Trophoblast cell (in vitro differentiated cells and primary cell): ENCODE results near the gene RIPOR2.

ENCODE experiments used
- DNase-seq, 2 donors: peaks; one replicate each; pipeline ENCODE4 v3.0.0-alpha.2; 2016
- H2AFZ ChIP-seq: 2 replicates; pipeline ENCODE4 v1.6.1; 2013; ENCODE audit warnings: low read length, moderate library complexity, mild to moderate bottlenecking; ENCODE audit not compliant: insufficient read depth, poor library complexity
- H2AK5ac ChIP-seq: 2 replicates; pipeline ENCODE4 v1.6.1; 2013; ENCODE audit warnings: mild to moderate bottlenecking, low read length
- H2BK120ac ChIP-seq: 2 replicates; pipeline ENCODE4 v1.6.1; 2013; ENCODE audit warnings: low read length, mild to moderate bottlenecking, moderate library complexity; ENCODE audit not compliant: insufficient read depth, poor library complexity
- H2BK12ac ChIP-seq: 2 replicates; pipeline ENCODE4 v1.6.1; 2013; ENCODE audit warnings: mild to moderate bottlenecking, low read length, moderate library complexity
- H2BK5ac ChIP-seq: 2 replicates; pipeline ENCODE4 v1.6.1; 2013; ENCODE audit warnings: low read length, low read depth, moderate library complexity, mild to moderate bottlenecking; ENCODE audit not compliant: poor library complexity
- H3K14ac ChIP-seq: 2 replicates; pipeline ENCODE4 v1.6.1; 2013; ENCODE audit warnings: mild to moderate bottlenecking, low read length
- H3K18ac ChIP-seq: 2 replicates; pipeline ENCODE4 v1.6.1; 2013; ENCODE audit warnings: mild to moderate bottlenecking, low read length
- H3K23ac ChIP-seq: 2 replicates; pipeline ENCODE4 v1.6.1; 2013; ENCODE audit warnings: low read length
- H3K27ac ChIP-seq: 2 replicates; pipeline ENCODE4 v1.5.1; 2013; ENCODE audit warnings: low read depth, mild to moderate bottlenecking, inconsistent platforms, low read length, moderate library complexity
- H3K27me3 ChIP-seq: 2 replicates; pipeline ENCODE4 v1.6.1; 2013; ENCODE audit warnings: inconsistent platforms, mild to moderate bottlenecking, low read length, moderate library complexity; ENCODE audit not compliant: insufficient read depth
- H3K36me3 ChIP-seq, 2 experiments: 1 replicate in 1 of 2; 2 replicates in 1 of 2; pipeline ENCODE4 v1.6.1; 2013; ENCODE audit warnings: low read length in 2 of 2, mild to moderate bottlenecking in 2 of 2, moderate library complexity in 1 of 2; ENCODE audit not compliant: insufficient read depth in 2 of 2, control insufficient read depth in 1 of 2
- H3K4ac ChIP-seq: 2 replicates; pipeline ENCODE4 v1.6.1; 2013; ENCODE audit warnings: low read depth, mild to moderate bottlenecking, low read length, moderate library complexity
- H3K4me1 ChIP-seq, 2 experiments: 1 replicate in 1 of 2; 2 replicates in 1 of 2; pipeline ENCODE4 v1.6.1; 2013; ENCODE audit warnings: low read length in 2 of 2, mild to moderate bottlenecking in 2 of 2, moderate library complexity in 1 of 2; ENCODE audit not compliant: insufficient read depth in 2 of 2, control insufficient read depth in 1 of 2
- H3K4me2 ChIP-seq: 2 replicates; pipeline ENCODE4 v1.6.1; 2013; ENCODE audit warnings: inconsistent platforms, mild to moderate bottlenecking, low read length, moderate library complexity
- H3K4me3 ChIP-seq: 2 replicates; pipeline ENCODE4 v1.5.1; 2013; ENCODE audit warnings: mild to moderate bottlenecking, low read depth, low read length, inconsistent platforms
- H3K79me1 ChIP-seq: one replicate; pipeline ENCODE4 v1.6.1; 2013; ENCODE audit warnings: low read length
- H3K79me2 ChIP-seq: 2 replicates; pipeline ENCODE4 v1.6.1; 2013; ENCODE audit warnings: low read length, mild to moderate bottlenecking; ENCODE audit not compliant: control insufficient read depth, insufficient read depth, poor library complexity
- H3K9ac ChIP-seq: 2 replicates; pipeline ENCODE4 v1.6.1; 2013; ENCODE audit warnings: mild to moderate bottlenecking, low read length
- H3K9me3 ChIP-seq: 2 replicates; pipeline ENCODE4 v1.6.1; 2013; ENCODE audit warnings: low read depth, mild to moderate bottlenecking, control low read depth, inconsistent platforms, low read length; ENCODE audit not compliant: insufficient read depth
- H4K12ac ChIP-seq: 2 replicates; pipeline ENCODE4 v1.6.1; 2013; ENCODE audit warnings: low read depth, mild to moderate bottlenecking, low read length, moderate library complexity
- H4K8ac ChIP-seq: 2 replicates; pipeline ENCODE4 v1.6.1; 2013; ENCODE audit warnings: low read depth, mild to moderate bottlenecking, low read length, moderate library complexity
- H4K91ac ChIP-seq: one replicate; pipeline ENCODE4 v1.6.1; 2013; ENCODE audit warnings: low read depth, mild to moderate bottlenecking, low read length, moderate library complexity
- WGBS: extraction: QIAGEN DNeasy Blood & Tissue Kit; methylation state at CpG from one replicate; pipeline ENCODE4 v1.1.7; 2013; ENCODE audit warnings: missing lambda C conversion rate; ENCODE audit not compliant: insufficient read length, insufficient coverage; ENCODE audit errors: extremely low coverage; 5-methylcytosine and 5-hydroxymethylcytosine counted together

The RIPOR2 gene

DNA sequence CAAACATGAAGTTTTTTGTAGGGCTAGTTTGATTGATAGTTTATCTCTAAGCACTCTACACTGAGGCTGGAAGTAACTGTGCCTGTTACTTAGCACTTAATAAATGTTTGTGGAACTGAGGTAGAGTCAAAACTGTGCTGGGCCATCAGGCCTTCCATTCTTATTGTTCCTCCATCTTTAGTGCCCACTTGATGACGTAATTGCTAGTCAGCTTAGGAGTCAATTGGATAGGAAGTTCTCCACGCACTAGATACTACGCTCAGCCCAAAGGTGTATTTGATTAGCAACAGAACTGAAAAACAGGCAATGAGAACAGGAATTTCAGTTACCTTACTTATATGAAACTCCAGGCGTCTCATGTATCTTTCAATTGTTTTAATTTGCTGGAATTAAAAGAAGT lies 67.0 kb downstream of the RIPOR2 start:
- Histone ChIP-seq H2BK120ac (no peak overlapping the region), H3K79me2 (no peaks in the 10 kb centered on the region), H2AK5ac (no peak overlapping the region), H3K14ac (no peak overlapping the region), H3K23ac (no peak overlapping the region), H4K8ac (no peak overlapping the region), H3K18ac (no peak overlapping the region), H3K4ac (no peak overlapping the region), H3K79me1 (peaks cover 6% of the 10 kb centered on the region), H3K4me1 (peaks cover 0 to 8% of the 10 kb centered on the region in 2 experiments), H3K27ac (no peak overlapping the region), H3K36me3 (peaks cover 5 to 18% of the 10 kb centered on the region in 2 experiments), H3K4me2 (no peak overlapping the region), H2BK12ac (no peak overlapping the region), H3K27me3 (no peaks in the 10 kb centered on the region), H4K91ac (no peak overlapping the region), H2AFZ (no peak overlapping the region), H4K12ac (no peak overlapping the region), H3K9ac (no peak overlapping the region), H3K4me3 (no peak overlapping the region), H2BK5ac (no peak overlapping the region), H3K9me3 (no peaks in the 10 kb centered on the region)
- WGBS, result no CpG with 5 or more reads among the region's 4 CpGs
- DNase-seq, result no peak

DNA sequence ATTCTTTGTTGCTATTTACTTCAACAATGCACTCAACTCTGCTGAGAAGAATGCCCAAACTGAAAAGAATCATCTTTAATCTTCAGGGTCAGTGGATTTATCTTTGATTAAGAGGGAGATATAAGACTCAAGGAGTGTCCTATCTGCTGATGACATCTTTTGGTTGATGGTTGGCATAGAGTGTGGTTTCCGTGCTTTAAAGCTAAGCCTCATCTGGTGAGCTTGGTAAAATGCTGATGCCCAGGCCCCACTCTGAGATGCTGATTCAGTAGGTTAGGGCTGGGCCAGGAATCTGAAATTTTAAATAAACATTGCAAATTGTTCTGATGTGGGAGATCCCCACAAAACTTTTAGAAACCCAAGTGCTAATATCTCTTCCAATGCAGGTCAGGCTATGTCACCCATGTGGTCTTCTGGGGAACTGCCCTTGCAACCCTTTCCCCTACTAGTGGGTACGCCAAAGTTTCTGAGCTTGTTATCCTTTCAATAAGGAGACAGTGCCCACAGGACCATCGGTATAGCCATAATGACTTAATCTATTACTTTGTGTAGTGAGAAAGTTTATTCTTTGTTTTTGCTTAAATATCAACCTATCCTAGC lies 68.6 kb downstream of the RIPOR2 start:
- no peaks in the 10 kb centered on the region for H3K9me3 ChIP-seq
- no peak overlapping the region for H3K23ac ChIP-seq
- no peaks in the 10 kb centered on the region for H3K79me1 ChIP-seq
- H3K79me2 ChIP-seq, result no peaks in the 10 kb centered on the region
- no peak overlapping the region for H2BK120ac ChIP-seq
- no peak overlapping the region for H3K14ac ChIP-seq
- no peak for DNase-seq
- H4K91ac ChIP-seq, result no peak overlapping the region
- no peak overlapping the region for H3K9ac ChIP-seq
- no peak overlapping the region for H2BK12ac ChIP-seq
- H2AK5ac ChIP-seq, result no peak overlapping the region
- H3K4me1 ChIP-seq, result peaks cover 0 to 3% of the 10 kb centered on the region in 2 experiments
- H3K4ac ChIP-seq, result no peak overlapping the region
- no peak overlapping the region for H3K27ac ChIP-seq
- no peak overlapping the region for H4K12ac ChIP-seq
- no peak overlapping the region for H3K4me2 ChIP-seq
- H3K36me3 ChIP-seq, result peaks cover 6 to 24% of the 10 kb centered on the region in 2 experiments
- H2AFZ ChIP-seq, result no peak overlapping the region
- H4K8ac ChIP-seq, result no peak overlapping the region
- no peak overlapping the region for H2BK5ac ChIP-seq
- no CpG with 5 or more reads among the region's 3 CpGs for WGBS
- H3K27me3 ChIP-seq, result no peaks in the 10 kb centered on the region
- no peak overlapping the region for H3K4me3 ChIP-seq
- H3K18ac ChIP-seq, result no peak overlapping the region

DNA sequence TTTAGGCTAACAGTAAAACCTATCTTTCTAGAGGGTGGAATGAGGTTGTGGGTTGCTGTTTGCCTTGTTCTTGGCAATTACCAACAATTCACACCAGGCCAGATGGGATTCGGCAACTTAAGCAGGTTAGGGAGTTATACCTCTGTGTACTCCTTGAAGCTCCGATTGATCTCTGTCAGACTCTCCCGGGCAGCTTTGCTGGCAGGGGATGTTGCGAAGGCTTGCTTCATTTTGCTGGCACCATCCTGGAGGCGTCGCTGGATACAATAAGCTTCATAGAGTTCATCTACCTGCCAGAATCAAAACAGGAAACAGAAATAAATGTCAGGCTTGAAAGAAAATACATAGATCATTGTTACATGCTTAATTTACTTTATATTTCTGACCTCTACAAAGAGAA lies 70.6 kb downstream of the RIPOR2 start:
- H3K4me1 ChIP-seq, result peaks cover 0 to 3% of the 10 kb centered on the region in 2 experiments
- no peak overlapping the region for H3K4ac ChIP-seq
- no peak overlapping the region for H2BK5ac ChIP-seq
- H3K27ac ChIP-seq, result no peak overlapping the region
- WGBS, result no CpG with 5 or more reads among the region's 6 CpGs
- H3K4me3 ChIP-seq, result no peak overlapping the region
- no peak overlapping the region for H4K8ac ChIP-seq
- H2AFZ ChIP-seq, result no peak overlapping the region
- H3K14ac ChIP-seq, result no peak overlapping the region
- H4K12ac ChIP-seq, result no peak overlapping the region
- H3K27me3 ChIP-seq, result no peaks in the 10 kb centered on the region
- H3K9me3 ChIP-seq, result no peaks in the 10 kb centered on the region
- peaks cover 7 to 27% of the 10 kb centered on the region in 2 experiments for H3K36me3 ChIP-seq
- no peak overlapping the region for H4K91ac ChIP-seq
- H2BK120ac ChIP-seq, result no peak overlapping the region
- no peak overlapping the region for H2BK12ac ChIP-seq
- no peaks in the 10 kb centered on the region for H3K79me1 ChIP-seq
- H2AK5ac ChIP-seq, result no peak overlapping the region
- H3K9ac ChIP-seq, result no peak overlapping the region
- no peak for DNase-seq
- H3K4me2 ChIP-seq, result no peak overlapping the region
- H3K79me2 ChIP-seq, result no peaks in the 10 kb centered on the region
- no peak overlapping the region for H3K23ac ChIP-seq
- H3K18ac ChIP-seq, result no peak overlapping the region

DNA sequence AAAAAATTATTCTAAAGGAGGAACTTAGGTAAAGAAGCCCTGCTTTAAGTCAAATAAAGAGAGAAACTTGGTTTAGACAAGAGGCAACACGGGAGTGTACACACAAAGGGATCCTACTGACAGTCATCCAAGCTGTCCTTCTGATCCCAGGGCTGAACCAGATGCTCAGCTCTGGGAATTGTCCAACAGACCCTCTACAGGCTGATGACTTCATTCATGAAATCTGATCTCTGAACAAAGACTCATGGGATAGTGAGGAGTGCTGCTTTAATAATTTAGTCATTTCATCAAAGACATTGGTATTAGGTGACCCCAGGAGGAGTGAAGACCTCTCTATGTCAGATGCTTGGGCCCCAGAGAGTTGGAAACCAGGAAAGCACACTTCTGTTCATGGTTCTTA lies 71.4 kb downstream of the RIPOR2 start:
- no peaks in the 10 kb centered on the region for H3K27me3 ChIP-seq
- H3K27ac ChIP-seq, result no peak overlapping the region
- H3K4me2 ChIP-seq, result no peak overlapping the region

More for the DNA sequence above, 71.4 kb downstream of the RIPOR2 start:
- no peak overlapping the region for H3K9ac ChIP-seq
- H3K18ac ChIP-seq, result no peak overlapping the region
- H3K9me3 ChIP-seq, result no peaks in the 10 kb centered on the region
- peaks cover 0 to 3% of the 10 kb centered on the region in 2 experiments for H3K4me1 ChIP-seq
- H4K8ac ChIP-seq, result no peak overlapping the region
- no peak overlapping the region for H3K4me3 ChIP-seq
- H2BK120ac ChIP-seq, result no peak overlapping the region
- no CpG with 5 or more reads among the region's 1 CpG for WGBS
- no peaks in the 10 kb centered on the region for H3K79me1 ChIP-seq
- no peak overlapping the region for H2AK5ac ChIP-seq
- no peak for DNase-seq
- H2BK5ac ChIP-seq, result no peak overlapping the region
- no peak overlapping the region for H4K12ac ChIP-seq
- no peak overlapping the region for H2AFZ ChIP-seq
- H3K23ac ChIP-seq, result no peak overlapping the region
- no peak overlapping the region for H3K14ac ChIP-seq
- no peak overlapping the region for H3K4ac ChIP-seq
- H3K79me2 ChIP-seq, result no peaks in the 10 kb centered on the region
- no peak overlapping the region for H2BK12ac ChIP-seq
- peaks cover 7 to 31% of the 10 kb centered on the region in 2 experiments for H3K36me3 ChIP-seq
- no peak overlapping the region for H4K91ac ChIP-seq
